Measurements from ENCODE around the gene DSG2. TPM values are rescaled to one million over a fixed set of nuclear protein-coding genes. Genes with fewer than 3 reads are reported as not detected.

The DSG2 gene
- total RNA-seq, 2 donors from 2014 or later, result 19.1 to 34.0 TPM

- TF ChIP-seq POLR2A (IDR thresholded peaks at IDR 0.05) (no peak), CTCF (IDR thresholded peaks at IDR 0.05) (no peak)
- WGBS, 2 donors, result 55 to 63% methylated on average over 4 of the region's 4 CpGs
- Histone ChIP-seq H3K36me3 (replicated peaks in 1 of 2; ENCODE audit: insufficient read depth in 1 of 2, low read depth in 2 of 2) (no peaks in the 10 kb centered on the region), H3K27ac (no peak overlapping the region), H3K9me3 (no peaks in the 10 kb centered on the region), H3K27me3 (no peaks in the 10 kb centered on the region), H3K4me3 (no peak overlapping the region), H3K4me1 (peaks cover 34% of the 10 kb centered on the region)
- ATAC-seq, result no peak
- intact Hi-C loops (cut with DNase I), result no loop called here
- no peak for DNase-seq
Observed at GRCh38 chr18:31513189-31513935, 15.4 kb downstream of the DSG2 start.

- no peak overlapping the region for H3K27ac ChIP-seq
- DNase-seq (no peak), ATAC-seq (no peak)
- peaks cover 17% of the 10 kb centered on the region for H3K4me1 ChIP-seq
- WGBS, 2 donors, result 86 to 95% methylated on average over 3 of the region's 3 CpGs
- TF ChIP-seq POLR2A (IDR thresholded peaks at IDR 0.05), result no peak
- TF ChIP-seq CTCF (IDR thresholded peaks at IDR 0.05), result no peak
- H3K27me3 ChIP-seq, result no peaks in the 10 kb centered on the region
- H3K36me3 ChIP-seq (replicated peaks in 1 of 2; ENCODE audit: insufficient read depth in 1 of 2, low read depth in 2 of 2), result peaks cover 0 to 2% of the 10 kb centered on the region in 2 donors
- H3K9me3 ChIP-seq, result no peaks in the 10 kb centered on the region
- no peak overlapping the region for H3K4me3 ChIP-seq
- intact Hi-C loops (cut with DNase I), result no loop called here
Observed at GRCh38 chr18:31516437-31516836, 18.5 kb downstream of the DSG2 start.

DNA sequence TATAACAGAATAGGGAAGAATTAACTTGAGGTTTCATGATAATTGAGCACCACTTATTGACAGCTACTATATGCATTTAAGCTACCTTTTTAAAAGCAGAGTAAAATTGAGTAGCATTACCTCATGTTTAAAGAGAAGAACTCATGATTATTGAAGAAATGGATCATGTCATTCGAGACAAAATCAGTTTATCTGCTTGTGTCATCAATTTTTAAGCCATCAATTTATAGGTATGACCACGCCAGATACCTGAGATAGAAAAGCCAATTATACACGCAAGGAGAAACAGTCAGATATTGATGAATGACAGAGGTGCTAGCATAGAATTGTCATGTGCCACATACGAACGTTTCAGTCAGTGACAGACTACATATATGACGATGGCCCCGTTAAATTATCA is 28.4 kb downstream of the DSG2 start:
- Histone ChIP-seq H3K27me3 (no peaks in the 10 kb centered on the region), H3K9me3 (no peaks in the 10 kb centered on the region), H3K4me3 (no peak overlapping the region), H3K27ac (no peak overlapping the region), H3K36me3 (replicated peaks in 1 of 2; ENCODE audit: insufficient read depth in 1 of 2, low read depth in 2 of 2) (peaks cover 0 to 15% of the 10 kb centered on the region in 2 donors), H3K4me1 (no peaks in the 10 kb centered on the region)
- intact Hi-C loops (cut with DNase I), result no loop called here
- ATAC-seq, result no peak
- DNase-seq, result no peak
- WGBS, 2 donors, result 82 to 88% methylated on average over 7 of the region's 7 CpGs
- TF ChIP-seq POLR2A (IDR thresholded peaks at IDR 0.05) (no peak), CTCF (IDR thresholded peaks at IDR 0.05) (no peak)

DNA sequence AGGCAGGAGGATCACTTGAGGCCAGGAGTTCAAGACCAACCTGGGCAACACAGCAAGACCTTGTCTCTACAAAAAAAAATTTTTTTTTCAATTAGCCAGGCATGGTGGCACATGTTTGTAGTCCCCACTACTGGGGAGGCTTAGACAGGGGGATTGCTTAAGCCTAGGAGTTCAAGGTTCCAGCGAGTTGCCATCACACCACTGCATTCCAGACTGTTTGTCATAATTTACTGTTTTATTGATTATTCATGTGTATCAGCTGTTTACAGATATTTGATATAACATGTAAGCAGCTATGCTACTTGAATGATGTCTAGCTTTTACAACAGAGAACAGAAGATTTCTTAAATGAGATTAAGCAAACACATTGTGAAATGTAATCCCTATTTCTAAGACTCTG is 35.3 kb downstream of the DSG2 start:
- Histone ChIP-seq H3K4me3 (no peak overlapping the region), H3K27ac (no peak overlapping the region), H3K9me3 (no peaks in the 10 kb centered on the region), H3K36me3 (replicated peaks in 1 of 2; ENCODE audit: insufficient read depth in 1 of 2, low read depth in 2 of 2) (peaks cover 0 to 7% of the 10 kb centered on the region in 2 donors), H3K4me1 (no peaks in the 10 kb centered on the region), H3K27me3 (no peaks in the 10 kb centered on the region)
- 67 to 70% methylated on average over 1 of the region's 1 CpG for WGBS, 2 donors
- TF ChIP-seq CTCF (IDR thresholded peaks at IDR 0.05) (no peak), POLR2A (IDR thresholded peaks at IDR 0.05) (no peak)
- intact Hi-C loops (cut with DNase I), result no loop called here
- DNase-seq, result no peak
- no peak for ATAC-seq

DNA sequence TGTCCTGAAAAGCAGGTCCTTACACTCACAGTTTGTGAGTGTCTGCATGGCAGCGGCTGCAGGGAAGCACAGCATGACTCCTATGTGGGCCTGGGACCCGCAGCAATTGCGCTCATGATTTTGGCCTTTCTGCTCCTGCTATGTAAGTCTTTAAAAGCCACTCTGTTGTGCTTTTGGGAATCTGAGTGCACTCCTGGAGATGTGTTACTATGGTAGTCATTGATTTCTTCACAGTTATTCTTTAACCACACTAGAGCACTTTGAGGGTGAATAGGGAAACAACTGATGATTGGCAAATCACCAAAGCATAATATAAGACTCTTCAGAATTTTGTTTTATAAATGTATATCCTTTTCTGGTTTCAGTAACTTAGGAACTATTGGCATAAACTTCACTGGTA is 40.9 kb downstream of the DSG2 start:
- Histone ChIP-seq H3K36me3 (replicated peaks in 1 of 2; ENCODE audit: insufficient read depth in 1 of 2, low read depth in 2 of 2) (peaks cover 0 to 26% of the 10 kb centered on the region in 2 donors), H3K27me3 (no peaks in the 10 kb centered on the region), H3K9me3 (no peaks in the 10 kb centered on the region), H3K27ac (peak overlapping the region in 1 of 4 donors; percentile 16), H3K4me3 (no peak overlapping the region), H3K4me1 (no peaks in the 10 kb centered on the region)
- no peak for DNase-seq
- intact Hi-C loops (cut with DNase I), result no loop called here
- 57 to 64% methylated on average over 3 of the region's 3 CpGs for WGBS, 2 donors
- TF ChIP-seq POLR2A (IDR thresholded peaks at IDR 0.05) (no peak), CTCF (IDR thresholded peaks at IDR 0.05) (no peak)
- ATAC-seq, result no peak
